GM12878 (cell line): Measurements from ENCODE around the gene ARL5B. TPM values are rescaled to one million over a fixed set of nuclear protein-coding genes. Genes with fewer than 3 reads are reported as not detected.
A peak's percentile ranks its signal among the peaks of the same experiment; 100 is the strongest.

ENCODE experiments used
- ATAC-seq: fragments of 200-7000 bp; cut with Tn5 transposase; 3 replicates; pipeline ENCODE4 v1.9.1; 2020; ENCODE audit warnings: mild to moderate bottlenecking, moderate library complexity
- BruUV-seq: library from RNA; stranded (reverse); fragments of 400-500 nt; replicated peaks from 2 replicates; lab custom pipeline; 2021; lab: Mats Ljungman, UMichigan
- CTCF ChIA-PET: fragments of 300-600 bp; sonication (Branson Sonifier 250); formaldehyde crosslinking; extraction: SDS; loops from one replicate; lab custom pipeline; 2021; ENCODE audit warnings: inconsistent platforms; lab: Yijun Ruan, JAX
- POLR2A ChIA-PET: fragments of 350-600 bp; formaldehyde crosslinking; extraction: SDS; loops from one replicate; lab custom pipeline; 2021; ENCODE audit warnings: inconsistent platforms; lab: Charles Lee
- RAD21 ChIA-PET: fragments of 300-600 bp; sonication (Branson Sonifier 250); formaldehyde crosslinking; loops from one replicate; lab custom pipeline; 2023; ENCODE audit warnings: antibody characterized with exemption; ENCODE audit not compliant: unreplicated experiment; lab: Charles Lee
- SMC1A ChIA-PET: fragments of 300-600 bp; sonication (Branson Sonifier 250); formaldehyde crosslinking; loops from one replicate; lab custom pipeline; 2023; ENCODE audit not compliant: unreplicated experiment, uncharacterized antibody; lab: Charles Lee
- DNase-seq: peaks from one replicate; pipeline ENCODE4 v3.0.0-alpha.2; 2011; ENCODE audit warnings: low read depth, low spot score
- FAIRE-seq: peaks from 3 replicates; lab custom pipeline; 2011; peaks lifted over from hg19 to GRCh38; lab: Jason Lieb, UNC
- H2AFZ ChIP-seq: 2 replicates; pipeline ENCODE4 v1.6.0; 2011; ENCODE audit warnings: low read depth, low read length, control low read depth; ENCODE audit not compliant: control insufficient read depth
- H3K27ac ChIP-seq: 2 replicates; pipeline ENCODE4 v1.5.1; 2011; ENCODE audit warnings: control low read depth; ENCODE audit not compliant: control insufficient read depth, insufficient read depth
- H3K27me3 ChIP-seq, 2 experiments: replicated peaks in 1 of 2; 2 replicates each; pipeline versions ENCODE4 v1.6.0 to v1.6.1; 2011; ENCODE audit warnings: low read length in 1 of 2; ENCODE audit not compliant: control insufficient read depth in 2 of 2, insufficient read depth in 2 of 2
- H3K36me3 ChIP-seq, 2 experiments: 2 replicates each; pipeline ENCODE4 v1.5.1; 2011; ENCODE audit warnings: low read length in 1 of 2; ENCODE audit not compliant: control insufficient read depth in 2 of 2, insufficient read depth in 2 of 2
- H3K4me1 ChIP-seq: 2 replicates; pipeline ENCODE4 v1.6.1; 2011; ENCODE audit warnings: mild to moderate bottlenecking, low read length, moderate library complexity, mixed read lengths; ENCODE audit not compliant: control insufficient read depth, insufficient read depth
- H3K4me2 ChIP-seq: 2 replicates; pipeline ENCODE4 v1.6.0; 2011; ENCODE audit warnings: control low read depth; ENCODE audit not compliant: control insufficient read depth, insufficient read depth
- H3K4me3 ChIP-seq: fragments of 200-600 bp; sonication (generic); 2 replicates; pipeline ENCODE4 v1.5.1; 2016
- H3K79me2 ChIP-seq: 2 replicates; pipeline ENCODE4 v1.6.0; 2011; ENCODE audit warnings: low read length; ENCODE audit not compliant: control insufficient read depth, insufficient read depth
- H3K9ac ChIP-seq: 2 replicates; pipeline ENCODE4 v1.8.0; 2011; ENCODE audit warnings: low read length, control low read depth, mixed read lengths; ENCODE audit not compliant: control insufficient read depth, insufficient read depth
- H3K9me3 ChIP-seq: replicated peaks from 3 replicates; pipeline ENCODE4 v1.5.1; 2011; ENCODE audit warnings: mild to moderate bottlenecking, low read length; ENCODE audit not compliant: control insufficient read depth, insufficient read depth
- H4K20me1 ChIP-seq: 2 replicates; pipeline ENCODE4 v1.6.0; 2011; ENCODE audit not compliant: control insufficient read depth, insufficient read depth
- E2F8 ChIP-seq: fragments of 450-650 bp; IDR thresholded peaks from 2 replicates; pipeline ENCODE4 v1.6.1; 2018; ENCODE audit warnings: mild to moderate bottlenecking, low read depth, moderate library complexity; ENCODE audit not compliant: partially characterized antibody
- IRF4 ChIP-seq: IDR thresholded peaks from 2 replicates; pipeline ENCODE4 v1.6.1; 2011; ENCODE audit warnings: low read depth, low read length
- USF1 ChIP-seq: IDR thresholded peaks from 2 replicates; pipeline ENCODE4 v1.6.1; 2011; ENCODE audit warnings: borderline replicate concordance, low read depth, mild to moderate bottlenecking, moderate library complexity, mixed read lengths, low read length; ENCODE audit not compliant: insufficient read depth; ENCODE audit errors: extremely low read length
- YBX1 ChIP-seq: fragments of 450-650 bp; IDR thresholded peaks from 2 replicates; pipeline ENCODE4 v1.6.1; 2016; ENCODE audit warnings: antibody characterized with exemption
- WGBS: methylation state at CpG from one replicate; pipeline ENCODE4 v1.1.6; 2016; ENCODE audit warnings: low lambda C conversion rate; ENCODE audit not compliant: insufficient replicate concordance, insufficient coverage; ENCODE audit errors: missing lambda C conversion rate; 5-methylcytosine and 5-hydroxymethylcytosine counted together
- in situ Hi-C: fragments of 300-500 bp; cut with MboI; formaldehyde crosslinking; loops from 9 replicates; pipeline ENCODE4 v1.14.3; 2018; ENCODE audit warnings: mixed read lengths
- intact Hi-C: fragments of 100-400 bp; cut with micrococcal nuclease; formaldehyde crosslinking; loops from one replicate; pipeline ENCODE4 v1.14.2; 2022; ENCODE audit not compliant: unreplicated experiment
- polyA plus RNA-seq, 11 experiments: library from polyadenylated mRNA; depleted of rRNA in 4 of 11; unstranded in 6 of 11; stranded (reverse) in 5 of 11; fragments of >200 nt; fragmentation: Nextera tagmentation in 4 of 11; fragmentation: Illumina TruSeq in 1 of 11; extraction: Ambion mirVana in 4 of 11; extraction: Trizol in 1 of 11; gene quantifications; 1 replicate in 1 of 11; 2 replicates in 10 of 11; pipeline versions ENCODE4 v1.2.1 to v1.2.3, GENCODE V29; 2011 to 2016; ENCODE audit warnings: inconsistent platforms in 2 of 11, missing spikeins in 2 of 11, low read depth in 1 of 11
- total RNA-seq, 4 experiments: library from RNA; depleted of rRNA in 3 of 4; stranded (reverse); fragments of >200 nt in 3 of 4; fragmentation: Illumina TruSeq in 1 of 4; extraction: Trizol in 1 of 4; gene quantifications; 2 replicates each; pipeline versions ENCODE4 v1.2.1 to v1.2.3, GENCODE V29; 2013 to 2021

The ARL5B gene
- total and polyA plus RNA-seq, 10 of the 15 experiments (the other 5 are each of a cell fraction or from before 2014, with no cell fraction given) = 2.5 to 20.7 (median 9.1) TPM

GRCh38 chr10:18681971-18682411 lies 22.8 kb downstream of the ARL5B start:
- RAD21 ChIA-PET = no interaction called here
- TF ChIP-seq YBX1 = no peak
- peak; percentile 15 for TF ChIP-seq E2F8
- TF ChIP-seq, all 136 proteins: peak for 1
- Histone ChIP-seq H4K20me1 (no peaks in the 10 kb centered on the region), H3K9ac (no peak overlapping the region), H3K36me3 (no peaks in the 10 kb centered on the region), H2AFZ (no peak overlapping the region), H3K27ac (no peak overlapping the region), H3K79me2 (no peaks in the 10 kb centered on the region), H3K4me2 (no peak overlapping the region), H3K4me3 (no peak overlapping the region), H3K9me3 (no peaks in the 10 kb centered on the region), H3K4me1 (no peaks in the 10 kb centered on the region), H3K27me3 (no peaks in the 10 kb centered on the region)
- no TSS peak for BruUV-seq
- ATAC-seq (no peak), DNase-seq (no peak), FAIRE-seq (no peak)
- intact Hi-C loops (no loop called here), in situ Hi-C loops (no loop called here)
- CTCF ChIA-PET = no interaction called here
- SMC1A ChIA-PET = no interaction called here
- WGBS = 89% methylated on average over 4 of the region's 4 CpGs
- POLR2A ChIA-PET = no interaction called here

- WGBS = 48% methylated on average over 1 of the region's 1 CpG
- FAIRE-seq = no peak
- SMC1A ChIA-PET = no interaction called here
These were observed 24.2 kb downstream of the ARL5B start for GRCh38 chr10:18683427-18683826.

More at GRCh38 chr10:18683427-18683826, 24.2 kb downstream of the ARL5B start:
- ATAC-seq (peak; percentile 12; the same call in 2 of the 3 replicates), DNase-seq (no peak)
- Histone ChIP-seq H2AFZ (no peak overlapping the region), H3K4me3 (no peak overlapping the region), H4K20me1 (no peaks in the 10 kb centered on the region), H3K27ac (no peak overlapping the region), H3K9me3 (no peaks in the 10 kb centered on the region), H3K36me3 (no peaks in the 10 kb centered on the region), H3K9ac (no peak overlapping the region), H3K4me1 (no peaks in the 10 kb centered on the region), H3K79me2 (no peaks in the 10 kb centered on the region), H3K4me2 (no peak overlapping the region), H3K27me3 (no peaks in the 10 kb centered on the region)
- intact Hi-C loops = no loop called here
- POLR2A ChIA-PET = no interaction called here
- no TSS peak for BruUV-seq
- TF ChIP-seq USF1 (no peak), IRF4 (no peak)
- RAD21 ChIA-PET = no interaction called here
- in situ Hi-C loops = no loop called here
- CTCF ChIA-PET = no interaction called here
